SK-N-SH (cell line): Measurements from ENCODE around the gene SNX24.

Experiments used
- CHD2 ChIP-seq: fragments of 150-350 bp; IDR thresholded peaks from 2 replicates; pipeline ENCODE4 v1.6.1; 2018; ENCODE audit warnings: low read length; ENCODE audit not compliant: partially characterized antibody
- CTCF ChIP-seq: fragments of 200-600 bp; sonication (generic); IDR thresholded peaks from 2 replicates; pipeline ENCODE4 v1.6.1; 2017; ENCODE audit warnings: antibody characterized with exemption, mild to moderate bottlenecking, moderate library complexity
- EP300 ChIP-seq, 2 experiments: IDR thresholded peaks; 2 replicates each; pipeline versions ENCODE4 v1.4.0 to v1.6.1; 2012; ENCODE audit warnings: borderline replicate concordance in 1 of 2, low read depth in 1 of 2, low read length in 1 of 2
- EZH2phosphoT487 ChIP-seq: fragments of 200-600 bp; sonication (generic); IDR thresholded peaks from 2 replicates; pipeline ENCODE4 v1.6.1; 2017; ENCODE audit warnings: low read depth, mixed run types, mild to moderate bottlenecking, antibody characterized with exemption, moderate library complexity, borderline replicate concordance
- GABPA ChIP-seq: IDR thresholded peaks from 2 replicates; pipeline ENCODE4 v1.4.0; 2012; ENCODE audit warnings: low read depth, mild to moderate bottlenecking
- POLR2AphosphoS5 ChIP-seq: IDR thresholded peaks from 2 replicates; pipeline ENCODE4 v1.6.1; 2012; ENCODE audit warnings: low read depth, low read length
- RAD21 ChIP-seq: IDR thresholded peaks from 2 replicates; pipeline ENCODE4 v1.6.1; 2012; ENCODE audit warnings: mild to moderate bottlenecking, low read length
- RXRA ChIP-seq: IDR thresholded peaks from 2 replicates; pipeline ENCODE4 v1.4.0; 2012; ENCODE audit warnings: low read depth, mild to moderate bottlenecking, borderline replicate concordance
- SMC3 ChIP-seq: IDR thresholded peaks from 2 replicates; pipeline ENCODE4 v1.6.1; 2012; ENCODE audit warnings: low read depth, low read length, improper control_type of control experiment
- USF2 ChIP-seq: fragments of 150-350 bp; IDR thresholded peaks from 2 replicates; pipeline ENCODE4 v1.6.1; 2017; ENCODE audit warnings: antibody characterized with exemption, low read length, low read depth, borderline replicate concordance
- ZBTB33 ChIP-seq: IDR thresholded peaks from 2 replicates; pipeline ENCODE4 v1.4.0; 2012; ENCODE audit warnings: low read depth, borderline replicate concordance

GRCh38 chr5:122897283-122897602 is 51.8 kb downstream of the SNX24 start:
- no peak for TF ChIP-seq GABPA
- no peak for TF ChIP-seq CTCF
- no peak for TF ChIP-seq EZH2phosphoT487
- TF ChIP-seq ZBTB33: no peak
- TF ChIP-seq RXRA: no peak
- TF ChIP-seq RAD21: no peak
- TF ChIP-seq USF2: no peak
- TF ChIP-seq EP300 (IDR thresholded peaks at IDR 0.05; ENCODE audit: borderline replicate concordance in 1 of 2, low read depth in 1 of 2, low read length in 1 of 2): no peak
- TF ChIP-seq CHD2: no peak
- TF ChIP-seq SMC3: no peak
- no peak for TF ChIP-seq POLR2AphosphoS5
